ENCODE data around the gene LRRC37A2.
"Not testable (repeated sequence)": the region's sequence is repeated elsewhere in the genome, so short reads cannot be mapped to it uniquely, and the experiment has no call there.

Gene LRRC37A2

DNA sequence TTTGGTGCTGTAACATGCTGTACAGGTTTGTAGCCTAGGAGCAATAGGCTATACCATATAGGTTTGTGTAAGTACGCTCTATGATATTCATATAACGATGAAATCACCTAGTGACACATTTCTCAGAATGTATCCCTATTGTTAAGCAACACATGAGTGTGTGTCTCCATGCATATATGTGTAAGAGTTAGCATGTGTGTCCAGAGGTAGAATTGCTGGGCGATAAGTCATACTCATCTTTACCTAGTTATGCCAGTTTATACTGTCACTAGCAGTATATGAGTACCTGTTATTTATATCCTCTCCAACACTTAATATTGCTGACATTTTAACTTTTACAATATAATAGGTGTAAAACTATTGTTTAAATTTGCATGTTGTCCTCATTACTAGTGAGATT lies 88.5 kb downstream of the LRRC37A2 start:
- not testable (repeated sequence) for DNase-seq

DNA sequence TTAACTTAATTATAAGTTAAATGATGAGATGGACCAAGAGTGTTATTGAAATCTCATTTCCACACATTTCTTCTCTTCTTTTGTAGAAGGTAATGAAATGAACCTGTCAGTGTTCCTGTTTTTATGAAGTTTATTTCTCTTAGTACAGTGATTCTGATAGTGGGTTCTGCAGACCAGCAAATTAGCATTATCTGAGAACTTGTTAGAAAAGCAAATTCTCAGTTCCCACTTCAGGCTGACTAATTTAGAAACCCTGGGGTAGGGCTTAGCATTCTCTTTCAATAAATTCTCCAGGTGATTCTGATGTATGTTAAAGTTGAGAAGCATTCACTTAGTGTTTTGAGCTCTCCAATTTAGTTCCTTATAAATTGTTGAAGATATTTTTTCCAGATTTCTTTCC lies 90.9 kb downstream of the LRRC37A2 start:
- not testable (repeated sequence) for DNase-seq

Data from islet precursor cell (in vitro differentiated cells).